Body of pancreas (tissue), 4 donors: Measurements from ENCODE around the gene PTPRN2. TPM values are rescaled to one million over a fixed set of nuclear protein-coding genes. Genes with fewer than 3 reads are reported as not detected.
"Not testable (repeated sequence)": the region's sequence is repeated elsewhere in the genome, so short reads cannot be mapped to it uniquely, and the experiment has no call there.

Experiments
- ATAC-seq: fragments of 150-250 bp; one replicate; pipeline ENCODE4 v1.9.1; 2016
- DNase-seq, 4 donors: peaks; one replicate each; pipeline ENCODE4 v3.0.0-alpha.2; 2019
- H3K27ac ChIP-seq, 4 donors: fragments of 200-600 bp; sonication (generic); 1 replicate in 3 of 4; 2 replicates in 1 of 4; pipeline versions ENCODE4 v1.5.1 to v1.6.1; 2016 to 2019; ENCODE audit warnings: mild to moderate bottlenecking in 1 of 4, mixed read lengths in 1 of 4, moderate library complexity in 1 of 4
- H3K27me3 ChIP-seq, 2 donors: fragments of 200-600 bp; sonication (generic); one replicate each; pipeline ENCODE4 v1.6.0; 2016; ENCODE audit warnings: mild to moderate bottlenecking in 1 of 2
- H3K36me3 ChIP-seq, 2 donors: fragments of 200-600 bp; sonication (generic); replicated peaks in 1 of 2; 2 replicates each; pipeline ENCODE4 v1.5.1; 2016; ENCODE audit warnings: low read depth in 2 of 2; ENCODE audit not compliant: insufficient read depth in 1 of 2
- H3K4me1 ChIP-seq: fragments of 200-600 bp; sonication (generic); one replicate; pipeline ENCODE4 v1.6.0; 2016
- H3K4me3 ChIP-seq, 2 donors: fragments of 200-600 bp; sonication (generic); 1 replicate in 1 of 2; 2 replicates in 1 of 2; pipeline ENCODE4 v1.5.1; 2016 to 2019
- H3K9me3 ChIP-seq, 3 donors: fragments of 200-600 bp; sonication (generic); 1 replicate in 2 of 3; 2 replicates in 1 of 3; pipeline ENCODE4 v1.5.1; 2016
- CTCF ChIP-seq, 7 experiments: fragments of 450-650 bp in 4 of 7; fragments of 200-600 bp in 3 of 7; sonication (generic) in 3 of 7; IDR thresholded peaks; one replicate each; pipeline ENCODE4 v1.5.1; 2016 to 2019; ENCODE audit warnings: antibody characterized with exemption in 7 of 7
- POLR2A ChIP-seq, 3 donors: fragments of 450-650 bp; IDR thresholded peaks; one replicate each; pipeline ENCODE4 v1.6.1; 2016; ENCODE audit warnings: antibody characterized with exemption in 3 of 3, mild to moderate bottlenecking in 2 of 3
- WGBS, 2 donors: methylation state at CpG; one replicate each; pipeline ENCODE4 v1.1.5; 2017; 5-methylcytosine and 5-hydroxymethylcytosine counted together
- intact Hi-C: fragments of 100-400 bp; cut with DNase I; formaldehyde crosslinking; loops from one replicate; pipeline ENCODE4 v1.15.1; 2023
- total RNA-seq, 2 donors: library from RNA; depleted of rRNA; stranded (reverse); fragments of >200 nt; gene quantifications; one replicate each; pipeline ENCODE4 v1.1.0, GENCODE V29; 2016

Gene PTPRN2
- total RNA-seq, 2 donors from 2014 or later: 31.6 to 76.1 TPM

DNA sequence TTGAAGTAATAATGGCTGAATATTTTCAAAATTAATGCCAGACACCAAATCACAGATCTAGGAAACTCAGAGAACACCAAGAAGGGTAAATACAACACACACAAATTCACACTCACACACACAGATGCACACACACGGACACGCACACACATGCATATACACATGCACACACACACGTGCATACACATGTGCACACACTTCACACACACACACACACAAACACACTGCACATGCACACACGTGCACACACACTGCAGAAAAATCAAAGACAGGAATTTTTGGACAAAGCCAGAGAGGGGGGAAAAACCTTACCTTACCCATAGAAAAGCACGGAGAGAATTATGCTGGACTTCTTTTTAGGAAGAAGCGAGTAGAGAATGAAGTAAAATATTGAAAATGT is 547.4 kb downstream of the PTPRN2 start:
- DNase-seq: no peak
- Histone ChIP-seq H3K27me3 (no peaks in the 10 kb centered on the region), H3K4me3 (no peak overlapping the region), H3K27ac (no peak overlapping the region), H3K4me1 (no peaks in the 10 kb centered on the region), H3K36me3 (no peaks in the 10 kb centered on the region), H3K9me3 (peaks cover 0 to 9% (median 0%) of the 10 kb centered on the region in 3 donors)
- TF ChIP-seq CTCF (IDR thresholded peaks at IDR 0.05) (no peak), POLR2A (IDR thresholded peaks at IDR 0.05) (no peak)
- 93 to 94% methylated on average over 6 of the region's 6 CpGs for WGBS, 2 donors
- intact Hi-C loops: no loop called here
- ATAC-seq: no peak

- H3K27me3 ChIP-seq: no peaks in the 10 kb centered on the region
- H3K9me3 ChIP-seq: peaks cover 0 to 9% (median 0%) of the 10 kb centered on the region in 3 donors
- no peak overlapping the region for H3K27ac ChIP-seq
- intact Hi-C loops: no loop called here
- DNase-seq (no peak), ATAC-seq (no peak)
- TF ChIP-seq POLR2A (IDR thresholded peaks at IDR 0.05) (no peak), CTCF (IDR thresholded peaks at IDR 0.05) (no peak)
- H3K4me1 ChIP-seq: no peaks in the 10 kb centered on the region
- no peaks in the 10 kb centered on the region for H3K36me3 ChIP-seq
- H3K4me3 ChIP-seq: no peak overlapping the region
These were observed 548.4 kb downstream of the PTPRN2 start for GRCh38 chr7:158039270-158039669.

DNA sequence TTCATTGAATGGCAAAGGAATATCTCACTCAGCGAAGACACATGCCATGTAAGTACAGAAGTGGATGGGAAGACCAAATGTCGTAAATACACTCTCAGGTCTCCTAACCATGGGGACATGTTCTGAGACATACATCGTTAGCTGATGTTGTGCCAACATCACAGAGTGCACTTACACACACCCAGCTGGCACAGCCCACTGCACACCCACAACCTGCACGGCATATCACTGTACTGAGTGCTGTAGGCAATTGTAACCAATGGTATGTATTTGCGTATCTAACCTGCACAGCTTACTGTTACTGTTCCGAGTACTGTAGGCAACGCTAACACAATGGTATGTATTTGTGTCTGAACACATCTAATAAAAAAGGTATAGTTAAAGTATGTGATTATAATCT is 550.4 kb downstream of the PTPRN2 start:
- H3K36me3 ChIP-seq: no peaks in the 10 kb centered on the region
- TF ChIP-seq POLR2A (IDR thresholded peaks at IDR 0.05): no peak
- TF ChIP-seq CTCF (IDR thresholded peaks at IDR 0.05): no peak
- intact Hi-C loops: no loop called here
- 93 to 94% methylated on average over 7 of the region's 7 CpGs for WGBS, 2 donors
- H3K27ac ChIP-seq: no peak overlapping the region
- ATAC-seq (no peak), DNase-seq (no peak)
- no peaks in the 10 kb centered on the region for H3K4me1 ChIP-seq
- peaks cover 0 to 9% (median 0%) of the 10 kb centered on the region in 3 donors for H3K9me3 ChIP-seq
- no peak overlapping the region for H3K4me3 ChIP-seq
- no peaks in the 10 kb centered on the region for H3K27me3 ChIP-seq

GRCh38 chr7:158035343-158035742 is 552.3 kb downstream of the PTPRN2 start:
- Histone ChIP-seq H3K4me3 (no peak overlapping the region), H3K36me3 (no peaks in the 10 kb centered on the region), H3K4me1 (no peaks in the 10 kb centered on the region), H3K27ac (no peak overlapping the region), H3K27me3 (no peaks in the 10 kb centered on the region), H3K9me3 (peaks cover 0 to 9% (median 0%) of the 10 kb centered on the region in 3 donors)
- DNase-seq: no peak
- intact Hi-C loops: no loop called here
- TF ChIP-seq POLR2A (IDR thresholded peaks at IDR 0.05): no peak
- no peak for TF ChIP-seq CTCF (IDR thresholded peaks at IDR 0.05)
- no peak for ATAC-seq
- 70 to 84% methylated on average over 4 of the region's 4 CpGs for WGBS, 2 donors

DNA sequence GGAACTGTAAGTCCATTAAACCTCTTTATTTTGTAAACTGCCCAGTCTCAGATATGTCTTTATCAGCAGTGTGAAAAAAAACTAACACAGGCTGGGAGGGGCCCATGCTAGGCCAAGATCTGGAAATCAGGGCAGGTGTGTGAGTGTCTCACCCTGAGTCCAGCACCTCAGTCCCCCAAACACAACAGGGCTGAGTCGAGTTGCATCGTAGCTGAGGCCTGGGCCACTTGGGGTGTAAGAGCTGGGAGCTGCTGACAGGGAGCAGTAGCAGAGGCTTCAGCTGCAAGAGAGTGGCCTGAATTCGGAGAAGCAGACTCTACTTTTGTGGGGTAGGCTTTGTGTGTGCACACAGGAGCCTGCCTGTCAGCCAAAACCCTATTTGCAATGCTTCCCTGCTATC is 553.1 kb downstream of the PTPRN2 start:
- ATAC-seq: no peak
- no peak overlapping the region for H3K4me3 ChIP-seq
- TF ChIP-seq POLR2A (IDR thresholded peaks at IDR 0.05) (no peak), CTCF (IDR thresholded peaks at IDR 0.05) (no peak)
- no peaks in the 10 kb centered on the region for H3K36me3 ChIP-seq
- H3K9me3 ChIP-seq: peaks cover 0 to 8% (median 0%) of the 10 kb centered on the region in 3 donors
- 8 to 74% methylated on average over 1 to 3 of the region's 3 CpGs for WGBS, 2 donors
- intact Hi-C loops: no loop called here
- H3K4me1 ChIP-seq: no peaks in the 10 kb centered on the region
- no peak overlapping the region for H3K27ac ChIP-seq
- H3K27me3 ChIP-seq: no peaks in the 10 kb centered on the region
- no peak for DNase-seq

DNA sequence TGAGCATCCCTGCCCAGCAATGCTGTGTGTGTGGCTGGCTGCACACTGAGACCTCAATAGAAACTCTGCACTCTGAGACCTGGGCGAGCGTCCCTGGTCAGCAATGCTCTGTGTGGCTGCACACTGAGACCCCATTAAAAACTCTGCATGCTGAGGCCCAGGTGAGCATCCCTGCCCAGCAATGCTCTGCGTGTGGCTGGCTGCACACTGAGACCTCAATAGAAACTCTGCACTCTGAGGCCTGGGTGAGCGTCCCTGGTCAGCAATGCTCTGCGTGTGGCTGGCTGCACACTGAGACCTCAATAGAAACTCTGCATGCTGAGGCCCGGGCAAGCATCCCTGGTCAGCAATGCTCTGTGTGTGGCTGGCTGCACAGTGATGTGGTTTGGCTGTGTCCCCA is 553.7 kb downstream of the PTPRN2 start:
- H3K27me3 ChIP-seq, H3K4me1 ChIP-seq, H3K9me3 ChIP-seq, DNase-seq, H3K27ac ChIP-seq, H3K36me3 ChIP-seq, intact Hi-C loops, H3K4me3 ChIP-seq, ATAC-seq: not testable (repeated sequence)
- WGBS, 2 donors: 81 to 91% methylated on average over 6 of the region's 6 CpGs
